AG10803 (cell line): Measurements from ENCODE around the gene VCAN.

Experiments
- DNase-seq: peaks from one replicate; pipeline ENCODE4 v3.0.0; 2010; ENCODE audit warnings: low read depth
- H3K4me3 ChIP-seq: 2 replicates; pipeline ENCODE4 v1.5.1; 2011; ENCODE audit warnings: mild to moderate bottlenecking, low read length, control low read depth
- CTCF ChIP-seq: conservative IDR thresholded peaks from 2 replicates; pipeline ENCODE4 v1.5.1; 2011; ENCODE audit warnings: mild to moderate bottlenecking, low read length, control low read depth, inconsistent platforms

The VCAN gene

GRCh38 chr5:83527722-83528438 is 56.3 kb downstream of the VCAN start:
- no peak for DNase-seq
- no peak for TF ChIP-seq CTCF
- no peak overlapping the region for H3K4me3 ChIP-seq

GRCh38 chr5:83528439-83528769 is 56.9 kb downstream of the VCAN start:
- DNase-seq, result no peak
- no peak overlapping the region for H3K4me3 ChIP-seq
- TF ChIP-seq CTCF, result no peak

- TF ChIP-seq CTCF, result no peak
- no peak overlapping the region for H3K4me3 ChIP-seq
- DNase-seq, result peak; percentile 72
These were observed 58.6 kb downstream of the VCAN start for GRCh38 chr5:83530193-83530592.

- TF ChIP-seq CTCF, result no peak
- no peak overlapping the region for H3K4me3 ChIP-seq
- DNase-seq, result no peak
These were observed 60.1 kb downstream of the VCAN start for GRCh38 chr5:83531661-83532060.

- no peak for TF ChIP-seq CTCF
- H3K4me3 ChIP-seq, result no peak overlapping the region
- no peak for DNase-seq
These were observed 67.4 kb downstream of the VCAN start for GRCh38 chr5:83538786-83539462.

- peak; percentile 48 for DNase-seq
- no peak for TF ChIP-seq CTCF
- no peak overlapping the region for H3K4me3 ChIP-seq
These were observed 67.9 kb downstream of the VCAN start for GRCh38 chr5:83539463-83539790.

- TF ChIP-seq CTCF, result no peak
- H3K4me3 ChIP-seq, result no peak overlapping the region
These were observed 68.6 kb downstream of the VCAN start for GRCh38 chr5:83540105-83540504.

More at GRCh38 chr5:83540105-83540504, 68.6 kb downstream of the VCAN start:
- peak; percentile 91 for DNase-seq
